ENCODE data around the gene MATN1. TPM values are rescaled to one million over a fixed set of nuclear protein-coding genes. Genes with fewer than 3 reads are reported as not detected.

MATN1 gene
- total and polyA plus RNA-seq, 4 donors, result 0.19 TPM; not detected in 3

DNA sequence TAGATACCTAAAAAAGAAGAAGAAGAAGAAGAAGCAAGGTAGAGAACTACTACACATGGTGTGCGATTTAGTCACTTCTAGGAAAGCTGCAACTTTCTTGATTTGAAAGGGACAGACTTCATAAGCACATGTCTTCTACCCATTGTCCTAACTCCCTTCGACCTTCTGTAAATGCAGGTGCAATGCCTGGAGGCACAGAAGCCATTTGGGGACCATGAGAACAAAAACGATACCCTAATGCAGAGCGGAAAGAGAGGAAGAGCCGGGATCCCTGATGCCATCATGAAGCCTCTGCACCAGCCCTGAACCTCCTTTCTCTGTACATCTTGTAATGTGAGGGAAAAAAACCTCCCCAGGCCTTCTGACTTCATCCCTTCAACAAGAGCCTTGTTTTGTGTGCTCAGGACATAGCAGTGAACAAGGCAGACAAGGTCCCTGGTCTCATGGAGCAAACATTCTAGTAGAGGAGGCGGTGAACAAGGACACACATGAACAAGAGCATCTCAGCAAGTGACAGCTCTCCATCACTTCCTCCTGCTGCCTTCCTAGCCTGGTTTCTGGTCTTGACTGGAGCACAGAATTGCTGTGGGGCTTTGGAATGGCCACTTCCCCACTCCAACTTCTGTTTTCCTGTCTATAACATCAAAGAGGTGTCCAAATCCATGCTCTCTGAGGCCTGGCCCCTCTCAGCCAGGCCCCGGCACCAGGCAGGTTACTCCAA, 39.7 kb upstream of the MATN1 start:
- TF ChIP-seq GABPA (IDR thresholded peaks at IDR 0.05 in 1 of 2, conservative IDR thresholded peaks at IDR 0.05 in 1 of 2), result no peak
- no peak for TF ChIP-seq YY1 (IDR thresholded peaks at IDR 0.05)
- no peak for TF ChIP-seq FOXA1 (IDR thresholded peaks at IDR 0.05)
- no peak for TF ChIP-seq HNF4A (conservative IDR thresholded peaks at IDR 0.05)
- no peak for TF ChIP-seq JUND (IDR thresholded peaks at IDR 0.05)
- no peak for TF ChIP-seq RAD21 (IDR thresholded peaks at IDR 0.05)
- TF ChIP-seq, protein P1, sequence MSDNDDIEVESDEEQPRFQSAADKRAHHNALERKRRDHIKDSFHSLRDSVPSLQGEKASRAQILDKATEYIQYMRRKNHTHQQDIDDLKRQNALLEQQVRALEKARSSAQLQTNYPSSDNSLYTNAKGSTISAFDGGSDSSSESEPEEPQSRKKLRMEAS (IDR thresholded peaks at IDR 0.05), result no peak
- TF ChIP-seq, protein P2, sequence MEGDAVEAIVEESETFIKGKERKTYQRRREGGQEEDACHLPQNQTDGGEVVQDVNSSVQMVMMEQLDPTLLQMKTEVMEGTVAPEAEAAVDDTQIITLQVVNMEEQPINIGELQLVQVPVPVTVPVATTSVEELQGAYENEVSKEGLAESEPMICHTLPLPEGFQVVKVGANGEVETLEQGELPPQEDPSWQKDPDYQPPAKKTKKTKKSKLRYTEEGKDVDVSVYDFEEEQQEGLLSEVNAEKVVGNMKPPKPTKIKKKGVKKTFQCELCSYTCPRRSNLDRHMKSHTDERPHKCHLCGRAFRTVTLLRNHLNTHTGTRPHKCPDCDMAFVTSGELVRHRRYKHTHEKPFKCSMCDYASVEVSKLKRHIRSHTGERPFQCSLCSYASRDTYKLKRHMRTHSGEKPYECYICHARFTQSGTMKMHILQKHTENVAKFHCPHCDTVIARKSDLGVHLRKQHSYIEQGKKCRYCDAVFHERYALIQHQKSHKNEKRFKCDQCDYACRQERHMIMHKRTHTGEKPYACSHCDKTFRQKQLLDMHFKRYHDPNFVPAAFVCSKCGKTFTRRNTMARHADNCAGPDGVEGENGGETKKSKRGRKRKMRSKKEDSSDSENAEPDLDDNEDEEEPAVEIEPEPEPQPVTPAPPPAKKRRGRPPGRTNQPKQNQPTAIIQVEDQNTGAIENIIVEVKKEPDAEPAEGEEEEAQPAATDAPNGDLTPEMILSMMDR (IDR thresholded peaks at IDR 0.05; ENCODE audit: low read depth, low read length, missing input control), result no peak
- TF ChIP-seq HNF4G (IDR thresholded peaks at IDR 0.05), result no peak
- TF ChIP-seq RXRA (IDR thresholded peaks at IDR 0.05), result no peak
- no peak for TF ChIP-seq NR2F2 (IDR thresholded peaks at IDR 0.05)
- no peak for TF ChIP-seq FOXA2 (IDR thresholded peaks at IDR 0.05)
- TF ChIP-seq, protein P3, sequence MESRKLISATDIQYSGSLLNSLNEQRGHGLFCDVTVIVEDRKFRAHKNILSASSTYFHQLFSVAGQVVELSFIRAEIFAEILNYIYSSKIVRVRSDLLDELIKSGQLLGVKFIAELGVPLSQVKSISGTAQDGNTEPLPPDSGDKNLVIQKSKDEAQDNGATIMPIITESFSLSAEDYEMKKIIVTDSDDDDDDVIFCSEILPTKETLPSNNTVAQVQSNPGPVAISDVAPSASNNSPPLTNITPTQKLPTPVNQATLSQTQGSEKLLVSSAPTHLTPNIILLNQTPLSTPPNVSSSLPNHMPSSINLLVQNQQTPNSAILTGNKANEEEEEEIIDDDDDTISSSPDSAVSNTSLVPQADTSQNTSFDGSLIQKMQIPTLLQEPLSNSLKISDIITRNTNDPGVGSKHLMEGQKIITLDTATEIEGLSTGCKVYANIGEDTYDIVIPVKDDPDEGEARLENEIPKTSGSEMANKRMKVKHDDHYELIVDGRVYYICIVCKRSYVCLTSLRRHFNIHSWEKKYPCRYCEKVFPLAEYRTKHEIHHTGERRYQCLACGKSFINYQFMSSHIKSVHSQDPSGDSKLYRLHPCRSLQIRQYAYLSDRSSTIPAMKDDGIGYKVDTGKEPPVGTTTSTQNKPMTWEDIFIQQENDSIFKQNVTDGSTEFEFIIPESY (IDR thresholded peaks at IDR 0.05), result no peak
- TF ChIP-seq TAF1 (conservative IDR thresholded peaks at IDR 0.05), result no peak
- 91% methylated on average over 7 of the region's 7 CpGs for WGBS
- DNase-seq (ENCODE audit: low spot score), result no peak
- no peaks in the 10 kb centered on the region for H3K9me3 ChIP-seq (ENCODE audit: control insufficient read depth in 4 of 4, low read length in 3 of 4)
- no peak overlapping the region for H3K4me3 ChIP-seq (ENCODE audit: low read depth in 1 of 3, low read length in 3 of 3)
- no peaks in the 10 kb centered on the region for H3K27me3 ChIP-seq (ENCODE audit: control insufficient read depth in 4 of 4, insufficient read depth in 4 of 4, low read length in 3 of 4)
- H3K9ac ChIP-seq (ENCODE audit: low read depth in 1 of 2, low read length in 2 of 2), result no peak overlapping the region
- H3K36me3 ChIP-seq (ENCODE audit: control insufficient read depth in 4 of 4, insufficient read depth in 3 of 4, low read depth in 1 of 4, low read length in 3 of 4), result no peaks in the 10 kb centered on the region
- no peak overlapping the region for H3K27ac ChIP-seq (ENCODE audit: low read depth in 1 of 2, low read length in 2 of 2)
- peaks cover 0 to 5% (median 0%) of the 10 kb centered on the region in 4 donors for H3K4me1 ChIP-seq (ENCODE audit: control insufficient read depth in 4 of 4, insufficient read depth in 4 of 4, low read length in 3 of 4)

DNA sequence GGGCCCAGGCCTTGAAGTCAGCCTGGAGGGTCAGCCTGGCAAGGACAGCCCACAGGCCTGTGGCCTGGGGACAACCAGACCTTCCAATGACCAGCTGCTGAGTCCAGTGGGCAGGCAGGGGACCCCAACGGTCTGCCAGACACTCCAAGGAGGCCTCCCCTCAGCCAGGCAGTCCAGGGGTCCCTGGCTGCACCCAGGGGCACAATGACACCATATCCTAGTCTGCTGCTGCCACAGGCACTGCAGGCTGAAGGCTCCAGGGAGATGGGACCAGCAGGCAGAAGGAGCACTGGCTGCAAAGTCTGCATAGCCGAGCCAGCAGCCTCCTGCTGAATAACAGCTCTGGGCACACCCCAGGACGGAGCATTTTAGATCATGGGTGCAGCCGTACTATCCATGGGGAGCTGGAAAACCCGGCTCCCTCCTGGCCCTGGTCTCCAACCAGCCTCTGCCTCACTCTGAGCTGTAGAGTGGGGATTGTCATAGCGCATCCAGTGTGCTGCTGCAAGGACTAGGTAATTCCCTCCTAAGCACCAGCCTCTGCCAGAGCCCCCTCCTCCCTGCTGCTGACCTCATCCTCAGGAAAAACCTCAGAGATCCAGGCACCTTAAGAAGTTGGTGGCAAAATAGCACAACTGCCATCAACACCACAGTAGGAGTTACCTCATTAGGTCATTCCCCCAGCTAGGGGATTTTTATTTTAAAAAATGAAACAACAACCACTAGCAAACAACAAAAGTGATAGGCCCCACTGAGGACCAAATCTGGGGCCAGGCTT, 39.0 kb upstream of the MATN1 start:
- no peaks in the 10 kb centered on the region for H3K27me3 ChIP-seq (ENCODE audit: control insufficient read depth in 4 of 4, insufficient read depth in 4 of 4, low read length in 3 of 4)
- no peak overlapping the region for H3K9ac ChIP-seq (ENCODE audit: low read depth in 1 of 2, low read length in 2 of 2)
- peaks cover 0 to 7% (median 0%) of the 10 kb centered on the region in 4 donors for H3K4me1 ChIP-seq (ENCODE audit: control insufficient read depth in 4 of 4, insufficient read depth in 4 of 4, low read length in 3 of 4)
- H3K36me3 ChIP-seq (ENCODE audit: control insufficient read depth in 4 of 4, insufficient read depth in 3 of 4, low read depth in 1 of 4, low read length in 3 of 4), result no peaks in the 10 kb centered on the region
- H3K9me3 ChIP-seq (ENCODE audit: control insufficient read depth in 4 of 4, low read length in 3 of 4), result no peaks in the 10 kb centered on the region
- no peak for TF ChIP-seq NR2F2 (IDR thresholded peaks at IDR 0.05)
- TF ChIP-seq, protein P1 (IDR thresholded peaks at IDR 0.05), result no peak
- no peak for TF ChIP-seq HNF4G (IDR thresholded peaks at IDR 0.05)
- no peak for TF ChIP-seq SP1 (IDR thresholded peaks at IDR 0.05)
- no peak for TF ChIP-seq RAD21 (IDR thresholded peaks at IDR 0.05)
- TF ChIP-seq, protein P4, sequence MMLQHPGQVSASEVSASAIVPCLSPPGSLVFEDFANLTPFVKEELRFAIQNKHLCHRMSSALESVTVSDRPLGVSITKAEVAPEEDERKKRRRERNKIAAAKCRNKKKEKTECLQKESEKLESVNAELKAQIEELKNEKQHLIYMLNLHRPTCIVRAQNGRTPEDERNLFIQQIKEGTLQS (IDR thresholded peaks at IDR 0.05), result no peak
- TF ChIP-seq FOXA2 (IDR thresholded peaks at IDR 0.05), result no peak
- TF ChIP-seq YY1 (IDR thresholded peaks at IDR 0.05), result no peak
- TF ChIP-seq HNF4A (conservative IDR thresholded peaks at IDR 0.05), result no peak
- H3K27ac ChIP-seq (ENCODE audit: low read depth in 1 of 2, low read length in 2 of 2), result no peak overlapping the region
- no peak for DNase-seq (ENCODE audit: low spot score)
- H3K4me3 ChIP-seq (ENCODE audit: low read depth in 1 of 3, low read length in 3 of 3), result no peak overlapping the region
- WGBS, result 86% methylated on average over 6 of the region's 6 CpGs
